Sigmoid colon (tissue), 7 donors: ENCODE measurements around the gene GLYAT. TPM values are rescaled to one million over a fixed set of nuclear protein-coding genes. Genes with fewer than 3 reads are reported as not detected.

ENCODE experiments used
- DNase-seq: peaks from one replicate; pipeline ENCODE4 v3.0.0-alpha.2; 2019
- H3K27ac ChIP-seq, 4 donors: fragments of 200-600 bp; sonication (generic); one replicate each; pipeline ENCODE4 v1.5.1; 2016 to 2019; ENCODE audit warnings: mild to moderate bottlenecking in 1 of 4
- H3K27me3 ChIP-seq, 3 donors: fragments of 200-600 bp; sonication (generic); one replicate each; pipeline ENCODE4 v1.5.1; 2019; ENCODE audit warnings: mild to moderate bottlenecking in 1 of 3
- H3K36me3 ChIP-seq, 4 donors: fragments of 200-600 bp; sonication (generic); one replicate each; pipeline ENCODE4 v1.5.1; 2016 to 2019
- H3K4me1 ChIP-seq, 4 donors: fragments of 200-600 bp; sonication (generic); one replicate each; pipeline ENCODE4 v1.5.1; 2017 to 2019
- H3K4me3 ChIP-seq, 4 donors: fragments of 200-600 bp; sonication (generic); one replicate each; pipeline ENCODE4 v1.5.1; 2017 to 2019; ENCODE audit warnings: mild to moderate bottlenecking in 2 of 4, moderate library complexity in 1 of 4
- H3K9me3 ChIP-seq, 4 donors: fragments of 200-600 bp in 3 of 4; sonication (generic) in 3 of 4; one replicate each; pipeline versions ENCODE4 v1.5.1 to v1.6.1; 2013 to 2019
- EP300 ChIP-seq, 4 donors: sonication (generic); formaldehyde crosslinking; IDR thresholded peaks; one replicate each; pipeline ENCODE4 v1.6.1; 2017; ENCODE audit warnings: antibody characterized with exemption in 4 of 4
- POLR2A ChIP-seq, 2 donors: fragments of 450-650 bp; IDR thresholded peaks; one replicate each; pipeline ENCODE4 v1.6.1; 2016; ENCODE audit warnings: antibody characterized with exemption in 2 of 2, mild to moderate bottlenecking in 2 of 2, moderate library complexity in 2 of 2
- POLR2AphosphoS5 ChIP-seq, 4 donors: sonication (generic); formaldehyde crosslinking; IDR thresholded peaks; one replicate each; pipeline ENCODE4 v1.6.1; 2017; ENCODE audit warnings: antibody characterized with exemption in 4 of 4
- WGBS, 2 donors: extraction: QIAGEN DNeasy Blood & Tissue Kit; methylation state at CpG; one replicate each; pipeline ENCODE4 v1.1.7; 2013; 5-methylcytosine and 5-hydroxymethylcytosine counted together
- intact Hi-C: fragments of 100-400 bp; cut with DNase I; formaldehyde crosslinking; loops from one replicate; pipeline ENCODE4 v1.15.1; 2023
- polyA plus RNA-seq, 3 donors: library from polyadenylated mRNA; stranded (reverse); fragments of 200-250 nt; gene quantifications; one replicate each; pipeline ENCODE4 v1.2.3, GENCODE V29; 2013
- total RNA-seq, 4 donors: library from RNA; depleted of rRNA; stranded (reverse); fragments of >200 nt; gene quantifications; one replicate each; pipeline ENCODE4 v1.1.0, GENCODE V29; 2016
- TF ChIP-seq, protein P1 (sequence below), 4 experiments: fragments of 450-650 bp in 3 of 4; fragments of 200-600 bp in 1 of 4; IDR thresholded peaks; one replicate each; pipeline ENCODE4 v1.5.1; 2016 to 2019; ENCODE audit warnings: antibody characterized with exemption in 4 of 4, mild to moderate bottlenecking in 3 of 4, moderate library complexity in 2 of 4
- donor health status: healthy with polysubstance abuse.
- donor health status: Bipolar disorder and iron deficiency.
- donor health status: healthy.

Gene GLYAT, protein sequence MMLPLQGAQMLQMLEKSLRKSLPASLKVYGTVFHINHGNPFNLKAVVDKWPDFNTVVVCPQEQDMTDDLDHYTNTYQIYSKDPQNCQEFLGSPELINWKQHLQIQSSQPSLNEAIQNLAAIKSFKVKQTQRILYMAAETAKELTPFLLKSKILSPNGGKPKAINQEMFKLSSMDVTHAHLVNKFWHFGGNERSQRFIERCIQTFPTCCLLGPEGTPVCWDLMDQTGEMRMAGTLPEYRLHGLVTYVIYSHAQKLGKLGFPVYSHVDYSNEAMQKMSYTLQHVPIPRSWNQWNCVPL
- not detected for total RNA-seq
- polyA plus RNA-seq, result under 1 TPM in 1 of 3 donors, not detected in 2; 0.16 TPM

DNA sequence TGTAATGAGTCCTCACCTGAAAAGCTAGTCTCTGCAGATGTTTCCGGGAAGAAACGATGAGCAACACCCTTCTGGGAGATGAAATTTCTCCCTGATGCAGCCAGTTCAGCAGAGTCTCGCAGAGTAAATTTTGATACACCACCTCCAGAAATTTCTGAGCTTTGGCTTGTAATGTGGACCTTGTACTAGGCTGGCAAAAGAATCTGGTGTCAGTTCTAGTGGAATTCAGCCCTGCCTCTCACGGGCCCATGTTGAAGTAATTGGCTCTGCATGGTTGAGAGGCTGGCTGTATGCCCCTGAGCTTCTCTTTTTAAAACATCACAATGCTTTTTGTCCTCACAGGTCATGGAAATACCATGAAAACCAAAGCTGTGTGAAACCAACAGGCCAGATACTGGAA, at the start of gene GLYAT:
TSS of gene GLYAT (minus strand) at position 125 of the 400 bp plus-strand sequence. CDS start 7,447 bp downstream, outside the sequence.
- no peak within 1 kb of the TSS for H3K4me3 ChIP-seq
- no peaks in the 10 kb centered on the region for H3K36me3 ChIP-seq
- no peaks in the 10 kb centered on the region for H3K4me1 ChIP-seq
- intact Hi-C loops, result no loop called here
- H3K27ac ChIP-seq, result no peak within 1 kb of the TSS
- 89 to 93% methylated on average over 4 of the region's 4 CpGs for WGBS, 2 donors
- no peak for DNase-seq
- no peaks in the 10 kb centered on the region for H3K9me3 ChIP-seq
- no peak for TF ChIP-seq EP300 (IDR thresholded peaks at IDR 0.05)
- no peaks in the 10 kb centered on the region for H3K27me3 ChIP-seq

DNA sequence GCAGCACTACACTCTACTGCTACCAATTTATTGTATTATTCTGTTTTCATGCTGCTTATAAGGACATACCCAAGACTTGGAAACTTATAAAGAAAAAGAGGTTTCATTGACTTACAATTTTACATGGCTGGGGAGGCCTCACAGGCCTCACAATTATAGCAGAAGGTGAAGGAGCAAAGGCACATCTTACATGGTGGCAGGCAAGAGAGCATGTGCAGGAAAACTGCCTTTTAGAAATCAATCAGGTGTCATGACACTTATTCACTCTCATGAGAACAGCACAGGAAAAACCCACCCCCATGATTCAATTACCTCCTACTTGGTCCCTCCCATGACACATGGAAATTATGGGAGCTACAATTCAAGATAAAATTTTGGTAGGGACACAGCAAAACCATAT, 49.6 kb upstream of the GLYAT start:
- intact Hi-C loops, result no loop called here

DNA sequence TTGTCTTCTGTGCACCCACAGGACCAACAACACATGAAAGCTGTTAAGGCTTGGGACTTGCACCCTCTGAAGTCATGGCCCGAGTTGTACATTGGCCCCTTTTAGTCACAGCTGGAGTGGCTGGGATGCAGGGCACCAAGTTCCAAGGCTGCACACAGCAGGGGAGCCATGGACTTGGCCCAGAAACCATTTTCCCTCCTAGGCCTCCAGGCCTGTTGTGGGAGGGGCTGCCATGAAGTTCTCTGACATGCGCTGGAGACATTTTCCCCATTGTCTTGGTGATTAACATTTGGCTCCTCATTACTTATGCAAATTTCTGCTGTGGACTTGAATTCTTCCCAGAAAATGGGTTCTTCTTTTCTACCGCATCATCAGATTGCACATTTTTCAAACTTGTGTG, 48.8 kb upstream of the GLYAT start:
- Histone ChIP-seq H3K27me3 (no peaks in the 10 kb centered on the region), H3K27ac (no peak overlapping the region), H3K36me3 (no peaks in the 10 kb centered on the region), H3K4me1 (no peaks in the 10 kb centered on the region), H3K4me3 (no peak overlapping the region), H3K9me3 (no peaks in the 10 kb centered on the region)
- 93 to 94% methylated on average over 3 of the region's 3 CpGs for WGBS, 2 donors
- no peak for TF ChIP-seq POLR2AphosphoS5 (IDR thresholded peaks at IDR 0.05)
- DNase-seq, result no peak
- intact Hi-C loops, result no loop called here

More for the DNA sequence above, 49.6 kb upstream of the GLYAT start:
- no peak for TF ChIP-seq POLR2AphosphoS5 (IDR thresholded peaks at IDR 0.05)
- TF ChIP-seq POLR2A (IDR thresholded peaks at IDR 0.05), result no peak
- TF ChIP-seq EP300 (IDR thresholded peaks at IDR 0.05), result no peak
- TF ChIP-seq, protein P1, sequence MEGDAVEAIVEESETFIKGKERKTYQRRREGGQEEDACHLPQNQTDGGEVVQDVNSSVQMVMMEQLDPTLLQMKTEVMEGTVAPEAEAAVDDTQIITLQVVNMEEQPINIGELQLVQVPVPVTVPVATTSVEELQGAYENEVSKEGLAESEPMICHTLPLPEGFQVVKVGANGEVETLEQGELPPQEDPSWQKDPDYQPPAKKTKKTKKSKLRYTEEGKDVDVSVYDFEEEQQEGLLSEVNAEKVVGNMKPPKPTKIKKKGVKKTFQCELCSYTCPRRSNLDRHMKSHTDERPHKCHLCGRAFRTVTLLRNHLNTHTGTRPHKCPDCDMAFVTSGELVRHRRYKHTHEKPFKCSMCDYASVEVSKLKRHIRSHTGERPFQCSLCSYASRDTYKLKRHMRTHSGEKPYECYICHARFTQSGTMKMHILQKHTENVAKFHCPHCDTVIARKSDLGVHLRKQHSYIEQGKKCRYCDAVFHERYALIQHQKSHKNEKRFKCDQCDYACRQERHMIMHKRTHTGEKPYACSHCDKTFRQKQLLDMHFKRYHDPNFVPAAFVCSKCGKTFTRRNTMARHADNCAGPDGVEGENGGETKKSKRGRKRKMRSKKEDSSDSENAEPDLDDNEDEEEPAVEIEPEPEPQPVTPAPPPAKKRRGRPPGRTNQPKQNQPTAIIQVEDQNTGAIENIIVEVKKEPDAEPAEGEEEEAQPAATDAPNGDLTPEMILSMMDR (IDR thresholded peaks at IDR 0.05), result no peak
- Histone ChIP-seq H3K27ac (no peak overlapping the region), H3K4me3 (no peak overlapping the region), H3K4me1 (no peaks in the 10 kb centered on the region), H3K27me3 (no peaks in the 10 kb centered on the region), H3K9me3 (no peaks in the 10 kb centered on the region), H3K36me3 (no peaks in the 10 kb centered on the region)
- no peak for DNase-seq

DNA sequence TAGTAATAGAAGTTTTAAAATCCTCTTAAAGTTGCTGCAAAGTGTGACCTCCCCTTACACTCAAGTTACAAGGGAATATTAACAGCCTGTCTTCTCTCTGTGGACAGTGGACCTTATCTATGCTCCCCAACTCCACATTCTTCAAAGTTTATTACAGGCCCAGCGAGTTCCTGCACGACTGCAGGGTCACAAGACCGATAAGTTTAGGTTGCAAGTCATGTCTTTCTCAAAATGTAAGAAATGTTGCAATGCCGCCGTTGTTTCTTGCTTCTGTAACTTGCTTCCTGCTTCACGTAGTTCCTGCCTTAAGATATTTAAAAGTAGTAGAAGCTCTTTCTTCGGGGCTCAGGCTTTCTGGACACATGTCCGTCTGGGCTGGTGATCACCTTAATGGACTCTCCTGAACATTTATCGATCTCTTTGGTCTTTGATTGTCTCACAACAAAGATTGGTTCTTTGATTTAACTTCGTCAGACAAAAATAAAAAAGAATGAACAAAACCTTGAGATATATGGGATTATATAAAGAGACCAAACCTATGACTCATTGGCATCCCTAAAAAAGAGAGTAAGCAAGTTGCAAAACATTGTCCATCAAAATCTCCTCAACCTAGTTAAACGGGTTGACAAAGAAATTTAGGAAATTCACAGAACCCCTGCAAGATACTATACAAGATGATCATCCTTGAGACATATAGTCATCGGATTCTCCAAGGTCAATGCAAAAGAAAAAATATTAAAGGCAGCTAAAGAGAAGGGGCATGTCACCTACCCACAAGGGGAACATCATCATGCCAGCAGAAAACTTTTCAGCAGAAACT, 45.4 kb upstream of the GLYAT start:
- H3K27me3 ChIP-seq, result no peaks in the 10 kb centered on the region
- no peak for DNase-seq
- H3K36me3 ChIP-seq, result no peaks in the 10 kb centered on the region
- WGBS, 2 donors, result 78 to 87% methylated on average over 12 of the region's 12 CpGs
- no peak for TF ChIP-seq POLR2A (IDR thresholded peaks at IDR 0.05)
- TF ChIP-seq POLR2AphosphoS5 (IDR thresholded peaks at IDR 0.05), result no peak
- TF ChIP-seq EP300 (IDR thresholded peaks at IDR 0.05), result no peak
- TF ChIP-seq, protein P1 (IDR thresholded peaks at IDR 0.05), result no peak
- intact Hi-C loops, result no loop called here
- no peaks in the 10 kb centered on the region for H3K9me3 ChIP-seq
- no peak overlapping the region for H3K4me3 ChIP-seq
- H3K4me1 ChIP-seq, result no peaks in the 10 kb centered on the region
- no peak overlapping the region for H3K27ac ChIP-seq

DNA sequence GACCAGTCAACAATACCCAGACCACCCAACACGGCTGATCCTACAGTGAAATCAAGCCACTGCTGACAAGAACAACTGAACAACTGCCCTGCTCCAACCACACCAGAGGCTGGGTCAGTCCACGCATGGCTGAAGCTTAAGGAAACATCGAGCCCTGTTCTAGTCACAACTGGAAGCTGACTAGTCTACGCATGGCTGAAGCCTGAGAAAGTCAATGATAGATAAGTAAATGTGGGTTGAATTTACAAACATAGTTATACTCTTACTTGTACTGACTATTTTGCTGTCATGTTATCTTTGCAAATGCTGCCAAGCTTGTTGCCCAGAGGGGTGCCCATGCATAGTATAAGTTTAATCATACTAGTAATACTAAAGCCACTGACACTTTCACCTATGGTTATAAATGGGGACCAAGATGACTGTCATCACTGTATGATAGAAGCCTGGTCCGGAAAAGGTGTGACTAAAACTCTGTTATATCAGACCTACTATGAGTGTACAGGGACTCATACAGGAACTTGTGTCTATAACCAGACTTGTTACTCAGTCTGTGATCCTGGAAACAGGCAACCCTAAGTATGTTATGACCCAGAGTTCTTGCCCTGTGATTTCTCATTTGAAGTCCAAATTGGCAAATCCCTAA, 43.4 kb upstream of the GLYAT start:
- intact Hi-C loops, result no loop called here
- no peaks in the 10 kb centered on the region for H3K36me3 ChIP-seq
- no peak for TF ChIP-seq POLR2AphosphoS5 (IDR thresholded peaks at IDR 0.05)
- no peak for TF ChIP-seq EP300 (IDR thresholded peaks at IDR 0.05)
- TF ChIP-seq, protein P1 (IDR thresholded peaks at IDR 0.05), result no peak
- no peak for TF ChIP-seq POLR2A (IDR thresholded peaks at IDR 0.05)
- H3K27ac ChIP-seq, result no peak overlapping the region
- no peaks in the 10 kb centered on the region for H3K9me3 ChIP-seq
- H3K27me3 ChIP-seq, result no peaks in the 10 kb centered on the region
- no peak overlapping the region for H3K4me3 ChIP-seq
- DNase-seq, result no peak
- H3K4me1 ChIP-seq, result no peaks in the 10 kb centered on the region
- 89 to 90% methylated on average over 5 of the region's 5 CpGs for WGBS, 2 donors
